GM08714 (cell line): ENCODE measurements around the gene MAGI1.
"Not testable (repeated sequence)": the region's sequence is repeated elsewhere in the genome, so short reads cannot be mapped to it uniquely, and the experiment has no call there.

Source experiments
- H3K4me3 ChIP-seq: fragments of 200-500 bp; sonication (Bioruptor generic); 2 replicates; pipeline ENCODE4 v1.5.1; 2014; ENCODE audit warnings: mild to moderate bottlenecking, low read length, inconsistent platforms
- ZNF274 ChIP-seq: IDR thresholded peaks from 2 replicates; pipeline ENCODE4 v1.6.1; 2012; ENCODE audit warnings: mild to moderate bottlenecking, low read depth, low read length

The MAGI1 gene

DNA sequence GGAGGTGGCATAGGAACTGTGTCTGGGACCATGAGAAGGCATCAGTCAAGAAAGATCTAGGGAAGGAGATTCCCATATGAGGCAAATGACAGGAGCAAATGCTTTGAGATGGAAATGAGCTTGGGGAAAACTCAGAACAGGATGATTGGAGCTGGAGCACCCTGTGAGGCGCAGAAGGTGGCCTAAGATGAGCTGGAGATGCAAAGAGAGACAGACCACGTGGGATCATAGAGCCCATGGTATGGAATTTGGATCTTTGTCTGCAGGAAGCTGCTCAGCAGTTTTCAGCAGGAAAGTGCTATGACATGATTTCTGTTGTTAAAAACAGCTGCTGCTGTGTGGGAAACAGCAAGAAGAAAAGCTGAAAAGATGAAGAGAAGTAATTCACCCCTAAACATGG lies 310.6 kb downstream of the MAGI1 start:
- no peak overlapping the region for H3K4me3 ChIP-seq
- TF ChIP-seq ZNF274, result no peak

DNA sequence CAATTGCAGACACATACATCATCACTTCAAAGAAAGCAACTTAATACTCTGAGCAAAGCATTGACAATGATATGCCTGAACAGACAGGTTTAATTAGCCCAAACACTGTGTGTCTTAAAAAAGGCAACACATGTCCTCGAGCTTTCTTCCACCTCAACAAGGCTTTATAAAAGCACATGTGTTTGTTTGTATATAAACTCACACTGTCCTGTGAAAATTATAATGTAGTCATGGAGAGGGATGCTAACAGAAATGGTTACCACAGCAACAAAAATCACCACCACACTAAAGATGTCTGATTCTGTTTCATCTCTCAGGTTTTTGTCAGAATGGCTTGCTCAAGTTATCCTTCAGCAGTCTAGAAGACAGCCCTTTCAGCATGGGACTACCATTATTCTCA lies 314.7 kb downstream of the MAGI1 start:
- H3K4me3 ChIP-seq, result no peak overlapping the region
- no peak for TF ChIP-seq ZNF274

DNA sequence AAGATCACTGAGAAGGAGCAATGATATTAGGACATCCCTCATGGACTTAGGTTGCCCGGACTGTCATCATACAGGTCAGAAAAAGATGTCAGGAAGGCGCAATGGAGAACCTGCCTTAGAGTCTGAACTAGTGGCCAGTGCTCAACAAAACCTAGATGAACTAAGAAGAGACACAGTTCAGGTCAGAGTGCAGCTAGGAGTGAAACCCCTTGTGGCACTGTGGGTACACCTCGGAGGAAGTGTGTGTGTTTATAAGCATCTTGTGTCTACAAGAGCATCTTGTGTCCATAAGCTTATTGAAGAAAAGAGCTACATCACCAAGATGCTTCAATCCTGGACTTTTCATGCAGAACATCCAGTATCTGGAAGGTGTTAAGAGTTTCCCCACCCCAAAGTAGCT lies 315.7 kb downstream of the MAGI1 start:
- TF ChIP-seq ZNF274, result no peak
- H3K4me3 ChIP-seq, result no peak overlapping the region

DNA sequence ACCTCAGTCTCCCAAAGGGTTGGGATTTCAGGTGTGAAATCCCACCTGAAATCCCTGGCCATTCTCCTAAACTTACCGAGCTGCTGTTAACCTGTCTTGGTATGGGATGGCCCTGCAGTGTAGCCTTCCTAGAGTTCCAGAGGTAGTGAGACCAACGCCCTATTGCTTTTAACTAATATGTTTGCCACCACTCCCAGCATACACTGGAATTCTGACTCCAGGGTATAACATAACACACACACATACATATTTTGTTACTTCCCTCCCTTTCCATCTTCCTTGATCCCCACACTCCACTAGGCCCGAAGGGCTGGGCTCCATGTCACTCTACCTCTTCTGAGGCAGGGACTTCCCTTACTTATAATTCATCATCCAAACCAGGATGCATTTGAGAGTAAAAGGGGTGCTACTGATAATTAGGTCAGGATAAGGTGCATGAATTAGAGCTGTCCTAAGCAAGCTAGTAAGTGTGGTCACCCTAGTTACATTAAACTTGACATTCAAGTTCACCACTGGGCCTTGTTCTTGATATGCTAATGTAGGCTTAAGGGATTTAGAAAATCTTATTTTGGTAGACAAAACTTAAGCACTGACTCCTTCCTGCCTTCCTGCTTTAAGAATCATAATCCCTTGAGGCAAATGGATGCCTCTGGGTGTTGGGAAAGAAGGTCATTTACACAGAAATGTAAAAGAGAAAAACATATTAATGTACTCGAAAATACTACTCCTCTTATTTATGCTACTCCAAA lies 317.6 kb downstream of the MAGI1 start:
- no peak for TF ChIP-seq ZNF274
- no peak overlapping the region for H3K4me3 ChIP-seq

DNA sequence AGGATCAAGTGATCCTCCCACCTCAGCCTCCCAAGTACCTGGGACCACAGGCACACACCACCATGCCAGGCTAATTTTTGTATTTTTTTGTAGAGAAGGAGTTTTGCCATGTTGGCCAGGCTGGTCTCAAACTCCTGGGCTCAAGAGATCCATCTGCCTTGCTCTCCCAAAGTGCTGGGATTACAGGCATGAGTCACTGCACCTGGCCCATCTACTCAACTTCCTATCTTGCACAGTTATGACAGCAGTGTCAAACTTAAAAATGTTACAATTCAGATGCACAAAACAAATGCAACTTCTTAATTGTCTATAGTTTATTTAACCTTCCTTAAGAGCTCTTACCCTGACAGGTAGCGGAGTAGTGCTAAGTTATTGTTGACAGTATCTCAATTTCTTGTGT lies 319.1 kb downstream of the MAGI1 start:
- H3K4me3 ChIP-seq, result not testable (repeated sequence)

DNA sequence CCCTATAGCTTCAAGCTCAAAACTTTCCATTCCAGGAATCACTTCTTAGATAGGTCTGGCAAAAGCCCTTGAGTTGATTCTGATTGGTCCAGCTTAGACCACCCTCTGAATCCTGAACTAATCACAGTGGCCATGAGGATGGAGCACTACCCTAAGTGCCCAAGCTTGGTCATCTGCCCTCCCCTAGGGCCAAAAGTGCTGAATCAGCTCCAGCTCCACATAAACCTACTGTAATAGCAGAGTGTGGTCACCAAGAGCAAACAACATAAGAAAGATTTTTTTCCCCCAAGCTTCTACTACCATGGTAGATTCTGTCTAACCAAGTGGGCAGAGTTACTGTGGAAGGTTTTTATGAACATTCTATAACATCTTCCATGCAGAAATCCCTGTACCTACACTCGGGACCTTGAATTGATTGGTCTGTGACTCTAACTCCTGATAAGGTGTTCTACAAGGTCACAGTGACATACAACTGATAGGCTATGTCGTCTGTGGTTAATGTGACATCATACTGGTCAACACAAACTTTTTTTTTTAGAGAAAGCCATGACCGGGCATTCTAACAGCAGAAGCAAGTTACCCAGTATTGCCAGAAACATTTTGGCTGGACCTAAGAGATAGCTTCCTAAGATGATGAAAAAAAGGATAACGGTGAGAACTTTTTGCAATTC lies 320.9 kb downstream of the MAGI1 start:
- no peak overlapping the region for H3K4me3 ChIP-seq

DNA sequence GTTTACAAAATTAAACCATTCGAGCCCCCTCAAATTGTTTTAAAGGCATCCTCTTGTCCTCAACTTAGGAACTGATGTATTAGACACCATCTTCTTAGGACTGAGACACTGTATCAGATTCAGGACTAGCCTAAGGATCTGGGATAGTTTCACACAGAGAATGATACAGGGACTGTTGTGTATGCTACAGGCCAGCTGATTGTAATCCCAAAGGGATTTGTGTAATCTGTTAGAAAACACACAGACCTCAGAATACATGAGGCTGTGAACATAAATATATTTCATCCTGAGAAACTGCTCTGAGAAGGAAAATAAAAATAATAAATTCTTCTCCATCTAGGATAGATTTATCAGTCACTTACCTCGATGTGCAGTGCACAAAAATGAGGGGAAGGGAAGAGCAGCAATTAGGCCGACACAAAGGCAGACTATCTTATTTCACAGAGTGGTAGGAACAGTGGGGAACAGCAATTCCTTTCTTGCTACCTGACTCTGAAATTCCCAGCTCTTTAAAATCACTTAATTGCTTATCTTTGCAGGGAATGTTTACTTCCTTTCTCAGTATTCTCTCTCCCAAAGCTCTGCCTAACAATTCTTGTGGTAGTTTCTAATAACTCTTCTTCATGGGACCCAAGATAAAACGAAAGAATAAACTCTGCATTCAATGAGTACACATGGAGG lies 322.5 kb downstream of the MAGI1 start:
- H3K4me3 ChIP-seq, result no peak overlapping the region
- TF ChIP-seq ZNF274, result no peak

More for the DNA sequence above, 320.9 kb downstream of the MAGI1 start:
- TF ChIP-seq ZNF274, result no peak

DNA sequence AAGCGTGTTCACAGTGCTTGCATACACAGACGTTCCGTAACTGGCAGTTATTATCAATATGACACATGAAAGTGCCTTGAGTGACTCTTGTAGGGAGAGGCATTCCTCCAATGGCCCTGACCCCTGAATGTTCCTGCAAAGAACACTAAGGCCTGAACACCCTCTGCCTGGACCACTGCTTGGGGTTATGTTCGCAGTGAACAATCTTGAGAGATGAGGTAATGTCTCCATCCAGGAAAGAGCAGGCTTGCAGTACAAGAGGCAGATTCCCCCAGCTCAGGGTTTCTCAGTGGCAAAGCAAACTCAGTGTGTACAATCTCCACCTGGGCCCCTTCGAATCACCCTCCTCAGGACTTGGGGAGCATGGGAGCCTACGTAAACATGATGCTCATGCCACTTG lies 324.6 kb downstream of the MAGI1 start:
- H3K4me3 ChIP-seq, result no peak overlapping the region
- TF ChIP-seq ZNF274, result no peak

DNA sequence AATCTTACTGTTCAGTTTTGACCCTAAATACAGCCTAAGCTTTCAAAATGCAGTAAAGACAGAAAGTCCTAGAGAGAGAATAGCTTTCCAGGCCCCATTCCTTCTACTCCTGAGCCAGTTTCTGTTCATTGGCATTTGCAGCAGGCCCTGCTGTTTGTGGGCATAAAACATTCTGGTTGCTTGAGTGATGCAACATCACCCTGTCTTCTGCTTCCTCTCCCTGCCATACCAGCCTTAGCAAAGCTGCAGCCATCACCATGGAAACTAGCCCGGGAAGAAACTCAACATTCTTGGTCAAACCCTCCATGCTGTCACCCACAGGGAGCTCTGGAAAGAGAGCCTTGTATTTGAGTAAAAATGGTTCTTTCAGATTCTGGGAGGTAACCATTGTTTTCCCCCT lies 325.7 kb downstream of the MAGI1 start:
- TF ChIP-seq ZNF274, result no peak
- no peak overlapping the region for H3K4me3 ChIP-seq

DNA sequence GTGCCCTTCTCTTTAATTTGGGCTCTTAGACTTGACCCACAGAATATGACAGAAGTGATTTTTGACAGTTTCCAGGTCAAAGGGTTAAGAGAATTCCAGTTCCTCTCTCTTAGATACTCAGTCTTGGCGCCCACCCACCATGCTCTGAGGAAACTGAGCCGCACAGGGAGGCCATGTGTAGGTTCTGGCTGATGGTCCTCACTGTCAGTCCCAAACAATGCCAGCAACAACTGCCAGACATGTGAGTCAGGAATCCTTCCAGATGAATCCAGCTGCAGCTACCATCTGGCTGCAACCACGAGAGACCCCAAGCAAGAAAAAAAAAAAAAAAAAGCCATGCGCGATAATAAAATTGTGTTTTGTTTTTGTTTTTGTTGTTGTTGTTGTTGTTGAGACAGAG lies 326.6 kb downstream of the MAGI1 start:
- TF ChIP-seq ZNF274, result no peak
- no peak overlapping the region for H3K4me3 ChIP-seq

DNA sequence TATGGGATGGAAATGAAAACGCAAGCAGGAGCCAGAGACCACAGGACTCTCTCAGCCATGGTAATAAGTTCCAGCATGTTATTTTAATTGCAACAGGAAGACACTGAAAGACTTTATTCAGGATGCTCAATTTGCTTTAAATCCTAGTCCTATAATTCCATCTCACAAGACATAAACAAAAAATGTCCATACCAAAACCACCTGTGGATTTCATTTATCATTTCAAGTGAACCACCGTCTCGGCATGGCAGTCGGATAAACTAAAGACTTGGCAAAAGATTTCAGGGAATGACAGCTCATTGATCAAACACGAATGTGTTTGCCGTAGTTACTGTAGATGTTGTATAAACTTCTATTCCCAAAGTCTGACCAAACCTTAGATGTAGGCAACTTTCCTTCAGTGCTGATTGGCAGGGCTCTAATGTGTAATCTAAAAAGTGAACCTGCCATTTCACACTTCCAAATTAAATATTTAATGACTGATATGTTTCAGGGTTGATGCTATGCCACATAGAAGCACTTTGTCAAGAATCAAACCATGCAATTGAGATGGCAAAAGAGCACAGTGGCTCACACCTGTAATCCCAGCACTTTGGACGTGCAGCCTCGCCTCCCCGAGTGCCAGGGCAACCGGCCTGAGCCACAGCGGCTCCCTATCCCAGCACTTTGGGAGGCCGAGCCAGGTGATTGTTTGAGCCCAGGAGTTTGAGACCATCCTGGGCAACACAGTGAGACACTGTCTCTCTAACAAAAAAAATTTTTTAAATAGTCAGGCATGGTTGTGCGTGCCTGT lies 331.7 kb downstream of the MAGI1 start:
- TF ChIP-seq ZNF274, result no peak
- no peak overlapping the region for H3K4me3 ChIP-seq

DNA sequence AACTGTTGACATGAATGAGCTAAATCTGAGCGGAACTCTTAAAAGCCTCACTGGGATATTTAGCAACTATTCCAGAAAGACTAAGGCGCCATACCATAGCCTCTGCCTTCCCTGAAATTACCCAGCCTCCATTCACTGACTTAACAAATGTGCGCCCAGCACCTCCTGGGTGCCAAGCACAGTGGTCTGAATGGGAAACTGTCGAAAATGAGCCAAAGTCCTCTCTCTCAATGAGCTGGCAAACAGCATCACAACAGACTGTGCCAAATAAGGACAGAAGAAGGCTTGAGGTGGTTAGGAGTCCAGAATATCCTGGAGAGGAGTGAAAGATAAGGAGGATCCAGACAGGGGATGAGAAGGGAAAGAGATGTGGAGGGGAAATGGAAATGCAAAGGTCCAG lies 332.4 kb downstream of the MAGI1 start:
- no peak overlapping the region for H3K4me3 ChIP-seq
- TF ChIP-seq ZNF274, result no peak

DNA sequence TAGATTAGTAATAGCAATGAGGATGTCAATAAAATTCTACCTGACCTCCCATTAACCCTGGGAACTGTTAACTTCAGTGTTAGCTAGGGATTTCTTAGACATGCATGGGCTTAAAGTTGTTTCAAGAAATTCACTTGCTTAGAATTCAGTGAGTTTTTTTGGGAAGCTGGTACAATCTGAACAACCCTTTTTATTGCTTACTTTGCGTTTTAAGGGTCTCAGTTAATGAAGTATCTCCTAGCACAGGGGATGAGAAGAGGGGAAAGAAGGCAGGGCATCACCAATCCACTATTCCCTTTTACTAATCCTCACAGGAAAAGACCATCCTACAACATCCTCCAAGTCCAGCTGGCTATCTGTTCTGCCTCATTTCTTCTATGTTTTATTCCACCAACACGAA lies 334.9 kb downstream of the MAGI1 start:
- no peak for TF ChIP-seq ZNF274
- H3K4me3 ChIP-seq, result no peak overlapping the region

DNA sequence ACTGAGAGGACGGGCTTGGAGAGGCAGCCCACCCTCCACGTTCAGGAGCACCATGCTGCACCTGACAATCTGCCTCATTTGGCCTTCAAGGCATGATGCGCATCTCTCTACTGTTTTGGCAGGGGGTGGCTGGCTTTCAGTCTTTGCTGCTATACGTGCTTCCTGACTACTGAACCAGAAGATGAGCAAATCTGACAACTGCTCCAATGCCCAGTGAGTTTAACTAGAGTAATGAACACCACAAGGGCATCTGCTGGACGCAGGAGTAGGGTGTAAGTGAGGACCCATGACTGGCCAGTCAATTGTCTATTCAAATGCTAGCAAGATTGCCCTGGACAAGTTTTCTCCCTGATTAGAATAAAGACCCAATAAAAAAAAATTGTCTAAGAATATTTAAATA lies 335.7 kb downstream of the MAGI1 start:
- no peak overlapping the region for H3K4me3 ChIP-seq
- TF ChIP-seq ZNF274, result no peak
